Stimulated activated CD4-positive, alpha-beta T cell treated with anti-CD3 and anti-CD28 coated beads, Interleukin-12 subunit alpha, Interleukin-12 subunit beta, amount 100 ng/mL, for 24 hours (primary cell): ENCODE results near the gene CCDC191.

Source experiments
- DNase-seq, 2 experiments: peaks; one replicate each; pipeline ENCODE4 v3.0.0-alpha.2; 2020; ENCODE audit warnings: low read depth in 2 of 2

The CCDC191 gene

DNA sequence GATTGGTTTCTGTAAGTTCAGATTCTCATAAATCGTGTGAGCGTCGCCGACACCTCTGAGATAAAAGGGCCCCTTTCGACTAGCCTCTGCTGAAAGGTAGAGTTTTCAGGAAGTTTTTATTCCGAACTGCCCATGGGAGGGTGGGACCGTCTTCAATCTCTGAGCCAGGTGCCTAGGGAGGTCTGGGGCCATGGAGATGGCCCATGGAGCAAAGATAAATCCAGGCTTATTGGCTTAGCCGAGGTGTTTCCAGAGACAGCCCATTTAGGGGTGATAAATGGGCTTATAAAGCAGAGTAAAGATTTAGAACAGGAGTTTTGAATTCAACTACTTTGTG lies 653 bp upstream of the CCDC191 start:
- no peak for DNase-seq

DNA sequence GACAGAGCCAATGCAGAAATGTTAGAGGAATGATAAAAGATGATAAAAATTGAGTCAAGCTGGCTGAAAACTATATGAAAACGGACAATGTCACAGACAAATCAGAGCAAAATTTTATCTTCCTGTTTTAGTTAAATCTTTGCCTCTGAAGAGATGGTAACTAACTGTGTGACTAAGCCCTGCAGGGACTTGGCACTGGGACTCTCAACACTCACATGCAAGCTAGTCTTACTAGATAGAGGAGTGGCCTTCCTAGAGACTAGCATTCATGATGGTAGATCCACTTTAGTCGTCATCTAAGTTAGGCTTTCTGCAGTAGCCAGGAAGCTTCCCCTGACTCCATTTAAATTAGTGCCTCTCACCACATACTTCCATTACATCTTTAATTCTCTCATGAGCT lies 4.1 kb downstream of the CCDC191 start:
- DNase-seq, result no peak

DNA sequence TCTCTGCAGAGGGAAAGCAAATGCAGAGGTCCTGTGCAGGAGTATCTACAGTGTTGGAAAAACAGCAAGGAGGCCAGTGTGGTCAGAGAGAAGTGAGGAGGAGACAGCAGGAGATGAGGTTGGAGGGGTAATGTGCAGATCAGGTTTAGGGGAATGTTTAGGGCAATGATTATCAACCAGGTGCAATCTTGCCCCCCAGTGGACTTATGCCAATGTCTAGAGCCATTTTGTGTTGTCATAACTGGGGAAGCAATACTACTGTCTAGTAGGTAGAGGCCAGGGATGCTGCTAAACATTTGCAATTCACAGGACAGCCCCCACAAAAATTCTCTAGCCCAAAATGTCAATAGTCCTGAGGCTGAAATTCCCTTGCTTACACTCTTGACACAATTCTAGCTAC lies 13.1 kb downstream of the CCDC191 start:
- DNase-seq, result no peak

DNA sequence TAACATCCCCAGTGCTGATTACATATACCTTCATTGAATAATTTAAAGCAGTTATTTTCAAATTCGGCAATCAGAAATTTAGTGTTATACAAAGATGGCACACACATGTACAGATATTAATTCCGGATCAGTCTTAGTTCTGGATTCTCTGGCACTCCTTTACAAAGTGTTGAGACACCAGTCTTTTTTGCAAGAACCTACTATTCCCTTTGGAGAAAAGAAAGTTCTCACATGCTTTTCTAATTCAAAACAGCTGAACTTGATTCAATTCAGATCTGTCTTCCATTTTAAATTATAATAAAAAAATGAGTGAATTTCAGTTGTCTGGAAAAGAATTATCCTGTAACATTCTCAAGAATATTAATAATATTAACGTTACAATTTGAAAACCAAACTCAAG lies 20.4 kb downstream of the CCDC191 start:
- no peak for DNase-seq

DNA sequence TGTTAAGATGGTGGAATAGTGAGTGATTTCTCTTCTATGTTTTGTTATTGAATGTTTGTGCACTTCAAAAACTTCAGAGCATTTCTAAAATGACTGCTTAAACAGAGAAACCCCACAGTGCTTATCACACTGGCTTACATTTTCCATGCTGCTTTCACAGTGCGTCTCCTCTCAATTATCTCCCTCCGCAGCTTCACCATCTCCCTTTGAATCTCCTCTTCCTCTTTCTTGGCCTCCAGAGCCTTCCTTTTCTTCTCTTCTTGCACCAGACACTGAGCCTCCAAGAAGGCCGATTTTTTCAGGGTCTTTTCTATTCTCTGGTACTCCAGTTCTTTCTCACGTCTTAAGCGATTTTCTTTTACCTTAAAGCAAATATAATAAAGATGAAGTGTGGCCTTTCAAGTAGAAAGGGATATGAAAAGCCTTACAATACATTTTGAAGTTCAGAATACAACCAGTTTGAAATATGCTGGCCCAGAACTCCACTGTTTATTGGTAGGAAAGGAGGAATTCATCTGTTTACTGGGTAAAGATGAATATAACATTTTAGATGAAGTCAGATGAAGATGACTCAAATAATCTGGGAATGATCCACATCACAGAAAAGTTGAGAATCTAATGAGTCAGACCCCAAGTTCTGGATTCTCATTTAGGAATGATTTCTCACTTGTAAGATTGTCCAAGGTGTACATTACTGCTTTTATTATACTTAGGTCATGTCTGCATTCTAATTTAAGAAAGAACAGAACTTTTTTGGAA lies 21.4 kb downstream of the CCDC191 start:
- no peak for DNase-seq

DNA sequence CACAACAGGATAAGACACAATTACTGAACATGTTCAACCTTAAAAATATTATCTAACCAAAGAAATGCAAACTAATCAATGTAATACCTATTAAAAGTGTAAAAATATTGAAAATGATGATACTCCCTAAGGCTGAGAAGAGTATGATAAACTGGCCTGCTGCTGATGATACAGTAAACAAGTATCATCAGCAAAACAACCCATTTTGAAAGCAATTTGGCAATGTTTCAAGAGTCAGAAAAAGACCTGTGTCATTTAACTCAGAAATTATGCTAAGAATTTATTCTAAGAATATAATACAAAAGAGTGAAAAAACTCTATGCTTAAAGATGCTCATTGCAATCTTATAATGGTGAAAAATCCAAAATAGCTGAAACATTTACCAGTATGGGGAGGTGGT lies 22.1 kb downstream of the CCDC191 start:
- no peak for DNase-seq

DNA sequence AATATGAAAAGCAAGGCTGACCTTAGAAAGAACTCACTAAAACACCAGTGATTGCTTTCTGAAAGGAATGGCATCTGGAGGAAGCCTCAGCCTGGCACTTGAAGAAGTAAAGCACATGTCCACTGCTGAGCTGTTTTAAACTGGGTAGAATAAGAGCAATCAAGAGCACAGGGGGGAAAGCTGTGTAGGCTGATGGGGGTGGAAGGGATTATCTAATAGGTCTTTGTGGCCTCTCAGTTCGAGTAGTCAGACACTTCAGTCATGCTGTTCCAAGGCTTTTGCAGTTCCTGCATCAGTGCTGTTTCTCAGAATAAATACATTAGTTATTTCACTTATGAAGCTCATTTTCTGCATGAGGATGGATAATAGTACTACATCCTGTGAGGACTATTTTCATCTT lies 22.6 kb downstream of the CCDC191 start:
- no peak for DNase-seq

DNA sequence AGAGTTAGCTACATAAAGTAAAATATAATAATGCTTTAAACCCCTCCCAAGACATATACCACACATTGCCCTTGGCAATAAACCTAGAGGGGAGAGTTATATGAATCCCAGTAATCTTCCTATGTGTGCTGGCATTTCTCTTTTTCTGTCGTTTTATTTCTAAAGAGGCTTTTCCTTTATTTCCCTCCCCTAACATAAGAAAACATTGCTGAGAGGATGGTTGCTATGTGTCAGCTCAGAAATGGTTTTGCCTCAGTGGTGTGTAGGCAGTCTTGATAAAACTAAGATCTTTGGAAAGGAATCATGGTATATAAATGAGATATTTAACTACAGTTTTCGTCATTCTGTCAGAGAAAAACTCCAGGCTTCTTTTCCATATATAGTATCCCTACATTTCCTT lies 30.0 kb downstream of the CCDC191 start:
- no peak for DNase-seq

DNA sequence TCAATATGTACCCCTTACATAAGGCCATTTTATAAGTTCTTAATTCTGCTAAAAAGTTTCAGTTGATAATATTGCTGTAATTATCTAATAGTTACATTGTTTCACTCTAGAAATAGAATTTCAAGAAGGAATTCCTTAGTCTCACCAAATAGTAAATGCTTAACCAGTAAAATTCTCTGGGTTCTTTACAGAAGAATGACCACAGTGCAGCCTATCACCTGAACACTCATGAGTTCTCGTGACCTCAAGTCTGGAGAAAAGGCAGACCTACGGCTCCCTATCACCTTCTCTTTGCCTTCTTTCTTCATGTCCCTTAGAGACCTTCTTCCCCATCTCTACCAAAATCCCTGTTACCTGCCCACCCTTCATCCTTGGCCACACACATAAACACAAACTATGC lies 30.9 kb downstream of the CCDC191 start:
- no peak for DNase-seq

DNA sequence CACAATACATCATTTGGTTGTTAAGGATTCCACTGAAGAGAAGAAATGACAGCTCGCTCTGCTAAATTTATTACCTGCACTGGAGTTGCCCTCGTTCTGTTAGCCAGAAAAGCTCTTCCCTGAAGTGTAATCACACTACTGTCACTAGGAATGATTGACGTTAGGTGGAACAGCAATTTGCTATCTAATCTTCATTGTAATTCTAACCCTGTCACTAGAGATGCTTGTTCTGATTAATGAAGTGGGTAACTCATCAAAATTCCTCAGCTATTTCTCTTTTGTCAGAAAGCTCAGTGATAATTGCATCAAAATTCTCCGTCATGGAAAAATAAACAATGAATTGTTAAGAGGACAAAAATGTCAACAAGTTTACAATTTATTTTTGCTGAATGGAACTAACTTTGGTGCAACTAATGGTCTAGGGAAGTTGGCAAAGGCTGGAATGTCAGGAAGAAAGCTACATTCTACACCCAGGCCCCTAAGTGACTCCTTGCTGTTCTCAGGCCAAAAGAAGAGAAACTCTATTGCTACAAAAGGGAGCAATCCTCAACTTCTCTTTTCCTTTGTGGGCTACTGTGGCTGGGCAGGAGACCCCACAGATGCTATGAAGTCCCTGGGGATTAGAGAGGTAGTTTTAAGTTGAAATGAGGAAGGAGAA lies 34.1 kb downstream of the CCDC191 start:
- DNase-seq, result no peak

DNA sequence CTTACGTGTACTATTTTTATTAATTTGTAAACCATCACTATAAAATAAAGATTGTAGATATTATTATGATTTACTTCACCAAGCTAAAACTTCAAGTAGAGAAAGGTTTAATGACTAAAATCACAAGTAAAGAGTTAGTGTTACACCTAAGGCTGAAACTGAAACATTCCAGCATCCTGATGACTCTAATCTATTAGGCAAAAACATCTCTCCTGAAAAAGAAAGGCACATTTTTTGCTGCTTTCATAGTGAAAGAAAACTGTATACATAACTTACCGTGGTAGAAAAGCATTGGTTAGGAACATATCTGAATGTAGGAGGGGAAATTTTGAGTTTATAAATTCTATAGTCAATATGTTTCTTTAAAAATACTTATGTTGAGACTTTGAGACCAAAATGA lies 35.4 kb downstream of the CCDC191 start:
- DNase-seq, result no peak

DNA sequence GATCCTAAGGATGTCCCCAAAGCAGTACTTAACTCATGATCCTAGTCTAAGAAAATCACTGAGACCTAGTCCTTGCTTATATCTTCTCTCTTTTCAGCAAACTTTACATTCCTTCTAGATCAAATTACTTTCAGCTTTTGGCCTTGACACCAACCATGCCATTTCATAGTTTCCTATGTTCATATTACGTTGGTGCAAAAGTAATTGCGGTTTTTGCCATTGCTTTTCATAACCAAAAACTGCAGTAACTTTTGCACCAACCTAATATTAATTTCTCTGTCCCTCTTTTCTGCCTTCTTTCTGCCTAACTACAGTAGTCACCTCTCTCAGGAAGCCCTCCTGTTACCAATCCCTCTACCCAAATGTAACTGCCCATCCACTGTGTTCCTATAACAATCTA lies 36.8 kb downstream of the CCDC191 start:
- no peak for DNase-seq

DNA sequence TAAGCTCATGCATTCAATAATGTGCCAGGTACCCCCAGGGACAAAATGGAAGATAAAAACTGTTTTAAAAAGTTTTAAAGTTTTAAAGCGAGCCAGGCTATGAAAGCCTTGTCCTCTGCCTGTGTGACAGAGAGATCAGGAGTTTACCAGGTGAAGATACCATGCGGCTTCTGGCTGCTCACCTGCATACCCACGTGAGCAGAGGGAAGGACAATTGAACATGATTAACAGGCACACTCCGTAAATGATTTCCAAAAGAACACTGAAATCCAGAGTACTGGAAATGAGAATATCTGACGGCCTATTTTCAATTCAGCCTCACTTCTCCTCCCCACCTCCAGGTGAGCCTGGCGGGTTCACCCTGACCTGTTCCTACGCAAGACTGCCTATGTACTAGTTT lies 42.1 kb downstream of the CCDC191 start:
- no peak for DNase-seq

DNA sequence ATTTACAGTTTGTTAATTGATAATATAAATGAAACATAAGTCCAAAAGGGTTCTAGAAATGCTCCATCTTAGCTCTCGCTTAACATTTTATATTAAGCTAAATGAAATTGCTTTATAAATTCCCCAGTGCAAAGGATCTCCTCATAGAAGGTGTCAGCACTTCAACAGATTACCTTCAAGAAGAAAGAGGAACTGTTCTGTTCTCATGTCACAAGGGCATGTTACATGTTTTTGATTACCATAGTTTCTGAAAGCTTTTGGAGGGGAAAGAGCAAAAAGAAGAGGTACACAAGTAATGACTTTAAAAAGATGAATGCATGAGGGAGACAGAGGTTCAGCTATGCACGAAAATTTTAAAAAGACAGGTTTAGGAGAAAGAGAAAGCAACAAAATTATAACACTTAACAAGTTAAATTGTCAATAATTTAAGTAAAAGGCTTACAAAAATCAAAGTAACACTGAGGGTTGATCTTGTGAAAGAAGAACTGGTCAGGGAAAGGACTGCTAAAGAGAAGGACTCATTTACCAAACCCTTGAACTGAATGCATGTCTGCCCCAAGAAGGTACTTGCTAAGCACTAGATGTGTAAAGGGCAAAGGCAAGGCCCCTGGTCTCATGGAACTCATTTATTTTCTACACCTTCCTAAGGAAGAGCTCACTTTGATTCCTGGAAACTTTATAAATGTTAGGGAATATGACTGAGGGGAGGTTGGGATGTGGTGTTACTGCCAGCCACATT lies 45.1 kb downstream of the CCDC191 start:
- no peak for DNase-seq

DNA sequence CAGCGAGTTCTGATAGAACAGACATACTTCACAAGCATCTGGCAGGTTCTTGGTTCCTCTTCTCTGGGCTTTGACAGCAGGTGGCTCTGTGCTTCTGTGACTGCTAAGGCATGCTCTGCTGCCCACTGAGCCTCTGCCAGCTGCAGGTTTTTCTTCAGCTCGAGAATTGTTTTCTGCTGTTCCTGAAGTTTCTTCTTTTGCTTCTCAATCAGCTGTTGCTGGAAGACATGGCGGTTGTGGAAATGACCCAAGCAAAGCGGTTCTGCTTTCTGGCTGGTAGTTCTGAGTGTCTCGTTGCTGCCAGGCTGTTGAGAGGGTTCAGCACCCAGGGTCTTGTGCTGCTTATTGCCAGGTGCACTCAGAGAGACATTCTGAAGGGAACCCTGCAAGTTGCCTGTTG lies 50.8 kb downstream of the CCDC191 start:
- DNase-seq, result no peak

DNA sequence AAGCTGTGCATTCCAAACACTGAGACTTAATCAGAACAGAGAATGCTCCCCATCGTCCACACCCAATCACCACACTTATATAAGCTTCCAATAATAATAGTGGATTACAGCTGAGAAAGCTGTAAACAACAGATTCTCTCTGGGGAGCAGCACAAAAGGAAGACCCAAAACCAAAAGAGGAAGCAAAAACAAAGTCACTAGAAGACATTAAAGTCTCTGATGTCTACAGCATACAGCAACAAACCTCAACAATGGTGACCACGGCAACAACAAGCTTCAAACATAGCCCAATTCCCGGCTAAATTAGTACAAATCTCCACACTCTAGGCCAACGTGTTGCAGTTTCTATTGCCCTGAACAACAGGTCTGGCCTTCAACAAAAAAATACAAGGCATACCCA lies 70.8 kb downstream of the CCDC191 start:
- DNase-seq, result no peak

DNA sequence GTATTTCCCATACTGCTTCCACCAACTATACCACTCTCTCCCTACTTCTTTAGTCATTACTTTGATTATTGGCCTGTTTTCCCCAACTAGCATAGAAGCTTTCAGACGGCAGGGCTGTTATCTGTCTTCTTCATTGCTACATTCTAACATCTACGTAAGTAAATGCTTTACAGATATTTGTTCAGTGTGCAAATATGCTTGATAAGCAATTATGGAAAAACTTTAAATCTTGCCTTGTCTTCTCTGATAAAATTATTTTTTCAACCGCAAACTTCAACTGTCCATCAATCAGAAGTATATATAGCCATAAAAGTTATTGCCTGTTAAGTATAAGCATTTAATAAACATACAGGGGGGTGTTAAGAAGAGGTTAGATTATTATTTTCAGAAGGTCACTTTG lies 72.8 kb downstream of the CCDC191 start:
- DNase-seq, result no peak

DNA sequence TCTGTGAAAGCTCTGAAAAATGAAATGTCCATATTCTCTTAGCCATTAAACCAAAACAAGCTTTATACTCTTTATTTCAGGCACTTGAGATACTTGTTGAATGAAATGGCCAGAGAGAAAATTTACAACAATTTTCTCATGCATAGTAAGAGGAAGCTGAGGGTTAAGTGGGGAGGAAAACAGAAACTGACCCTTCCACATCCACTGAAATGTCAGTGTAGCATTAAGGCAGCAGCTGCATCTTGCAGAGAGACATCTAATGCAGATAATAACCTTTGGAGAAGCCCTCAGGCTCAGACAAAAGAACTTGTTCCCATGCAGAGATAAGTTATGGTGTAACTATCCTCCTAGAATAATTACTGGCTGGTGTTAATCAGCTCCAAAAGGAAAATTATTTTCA lies 74.5 kb downstream of the CCDC191 start:
- DNase-seq, result no peak

DNA sequence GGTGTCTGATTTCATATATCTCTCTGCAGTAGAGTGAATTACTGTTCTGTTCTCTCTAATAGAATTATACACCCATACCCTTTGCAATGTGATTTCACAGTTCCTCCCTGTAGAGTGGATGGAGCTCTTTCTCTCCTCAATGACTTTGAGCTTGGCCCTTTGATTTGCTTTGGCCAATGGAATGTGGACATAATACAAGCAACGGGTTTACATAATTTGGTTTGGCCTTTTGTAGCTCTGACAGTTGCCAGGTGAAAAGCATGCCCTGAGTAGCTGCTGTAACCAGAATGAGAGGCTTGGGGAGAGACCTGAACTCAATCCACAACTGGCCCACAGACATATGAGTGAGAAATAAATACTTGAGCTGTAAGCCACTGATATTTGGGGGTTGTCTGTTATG lies 76.4 kb downstream of the CCDC191 start:
- DNase-seq, result no peak

DNA sequence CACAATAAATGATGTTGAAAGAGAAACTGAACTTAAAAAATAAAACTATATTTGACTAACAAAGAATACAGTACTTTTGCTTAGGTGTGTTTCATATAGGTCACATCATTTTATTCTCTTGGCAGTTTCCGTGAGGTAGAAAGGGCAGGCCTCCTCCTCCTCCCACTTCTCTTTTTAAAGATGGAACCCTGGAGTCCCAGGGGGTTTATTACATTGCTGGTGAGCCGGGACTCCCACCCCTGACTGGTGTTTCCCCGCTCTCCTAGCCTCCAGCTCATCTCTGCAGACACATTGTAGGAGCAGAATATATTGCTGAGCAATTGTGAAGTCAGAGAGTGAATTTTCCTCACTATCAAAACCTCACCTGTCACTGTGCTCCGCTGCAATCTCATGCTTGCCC lies 78.5 kb downstream of the CCDC191 start:
- DNase-seq, result no peak

DNA sequence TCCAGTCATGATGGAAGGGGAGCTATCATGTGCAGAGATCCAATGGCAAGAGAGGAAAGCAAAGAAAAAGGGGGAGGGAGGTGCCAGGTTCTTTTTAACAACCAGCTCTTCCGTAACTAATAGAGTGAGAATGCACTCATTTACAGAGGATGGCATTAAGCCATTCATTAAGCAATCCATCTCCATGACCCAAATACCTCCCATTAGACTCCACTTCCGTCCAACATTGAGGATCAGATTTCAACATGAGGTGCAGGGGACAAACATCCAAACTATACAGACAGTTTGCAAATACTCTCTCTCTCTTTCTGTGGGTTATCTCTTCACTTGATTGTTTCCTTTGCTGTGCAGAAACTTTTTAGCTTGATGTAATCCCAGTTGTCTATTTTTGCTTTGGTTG lies 87.3 kb downstream of the CCDC191 start:
- DNase-seq, result no peak

DNA sequence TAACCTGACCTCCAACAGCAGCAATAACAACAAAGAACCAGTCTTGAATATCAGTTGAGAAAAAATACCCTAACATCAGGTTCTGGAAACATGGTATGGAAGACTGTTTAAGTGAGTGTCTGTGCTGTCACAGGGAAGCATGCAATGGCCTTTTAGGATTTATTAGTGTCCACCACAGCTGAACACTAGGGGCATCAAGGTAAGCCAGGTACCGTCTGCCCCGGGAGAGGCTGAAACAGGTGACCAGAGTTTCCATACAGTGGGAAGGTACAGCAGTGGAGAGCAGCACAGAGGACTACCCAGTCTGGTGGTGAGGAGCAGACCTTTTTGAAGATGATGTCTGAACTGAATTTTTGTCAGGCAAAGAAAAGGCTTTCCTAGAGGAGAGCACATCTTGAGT lies 90.2 kb downstream of the CCDC191 start:
- DNase-seq, result no peak

DNA sequence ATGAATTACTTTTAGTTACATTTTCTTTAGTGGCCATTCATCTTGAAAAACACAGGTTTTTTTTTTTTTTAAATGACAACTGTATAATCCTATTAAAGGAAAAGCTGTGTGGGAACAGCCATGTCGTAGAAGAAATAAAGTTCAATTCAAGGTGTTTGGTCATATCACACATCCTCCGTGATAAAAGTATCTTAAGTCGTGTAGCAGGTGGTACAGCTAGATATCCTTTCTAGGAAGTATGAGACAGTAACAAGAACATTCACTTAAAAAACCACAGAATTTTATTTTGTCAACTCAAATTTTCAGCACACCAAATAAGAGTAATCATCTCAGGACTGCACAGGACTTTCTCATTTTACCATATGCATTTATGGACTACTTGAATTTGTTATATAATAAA lies 92.4 kb downstream of the CCDC191 start:
- DNase-seq, result no peak
